Kidney (tissue), 14 donors: ENCODE data around the gene GGCX. TPM values are rescaled to one million over a fixed set of nuclear protein-coding genes. Genes with fewer than 3 reads are reported as not detected.

Source experiments
- DNase-seq, 5 donors: peaks; one replicate each; pipeline ENCODE4 v3.0.0-alpha.2; 2013 to 2020
- FAIRE-seq: peaks from 2 replicates; lab custom pipeline; 2012; peaks lifted over from hg19 to GRCh38; lab: Jason Lieb, UNC
- H3K27ac ChIP-seq, 2 donors: one replicate each; pipeline ENCODE4 v1.7.0; 2013; ENCODE audit warnings: low read depth in 2 of 2, low read length in 2 of 2, inconsistent platforms in 1 of 2
- H3K27me3 ChIP-seq: one replicate; pipeline ENCODE4 v1.7.1; 2013; ENCODE audit warnings: low read length, inconsistent platforms; ENCODE audit not compliant: control insufficient read depth, insufficient read depth
- H3K36me3 ChIP-seq, 3 donors: one replicate each; pipeline versions ENCODE4 v1.7.0 to v1.7.1; 2013; ENCODE audit warnings: low read length in 3 of 3, control low read depth in 1 of 3, inconsistent platforms in 1 of 3; ENCODE audit not compliant: insufficient read depth in 3 of 3, control insufficient read depth in 2 of 3
- H3K4me1 ChIP-seq, 3 donors: one replicate each; pipeline versions ENCODE4 v1.7.0 to v1.7.1; 2013; ENCODE audit warnings: low read length in 3 of 3, inconsistent platforms in 1 of 3, low read depth in 1 of 3; ENCODE audit not compliant: control insufficient read depth in 2 of 3, insufficient read depth in 2 of 3
- H3K4me3 ChIP-seq, 3 donors: one replicate each; pipeline versions ENCODE4 v1.7.0 to v1.8.1; 2013; ENCODE audit warnings: low read length in 3 of 3, control low read depth in 1 of 3, inconsistent platforms in 1 of 3
- H3K9ac ChIP-seq, 3 donors: one replicate each; pipeline versions ENCODE4 v1.7.0 to v1.7.1; 2013; ENCODE audit warnings: low read length in 3 of 3, control low read depth in 1 of 3, inconsistent platforms in 1 of 3
- H3K9me3 ChIP-seq, 3 donors: one replicate each; pipeline versions ENCODE4 v1.7.0 to v1.7.1; 2013; ENCODE audit warnings: low read length in 3 of 3, control low read depth in 1 of 3, inconsistent platforms in 1 of 3; ENCODE audit not compliant: control insufficient read depth in 2 of 3, insufficient read depth in 1 of 3
- CTCF ChIP-seq: IDR thresholded peaks from 3 replicates; pipeline ENCODE4 v1.5.1; 2012; ENCODE audit warnings: mild to moderate bottlenecking, moderate library complexity, borderline replicate concordance; ENCODE audit not compliant: insufficient read depth; ENCODE audit errors: extremely low read depth
- intact Hi-C: fragments of 100-400 bp; cut with DNase I; formaldehyde crosslinking; loops from one replicate; pipeline ENCODE4 v1.11.1; 2022
- polyA plus RNA-seq: library from polyadenylated mRNA; stranded (reverse); fragments of 350-450 nt; fragmentation: Illumina TruSeq; extraction: RNeasy Lipid Tissue Mini Kit (QIAGEN cat#74804); gene quantifications from one replicate; pipeline ENCODE4 v1.2.3, GENCODE V29; 2014; ENCODE audit warnings: low read depth, low replicate concordance; ENCODE audit not compliant: insufficient read depth
- total RNA-seq: library from RNA; stranded (reverse); fragmentation: NEBNext Ultra II Directional; extraction: Animal tissue kit (Norgen Biotek cat#: 25700); gene quantifications from one replicate; pipeline ENCODE4 v1.2.1, GENCODE V29; 2021
- donor health status: control.
- donor health status: control.
- donor health status: control.
- donor health status: control.
- donor health status: control.
- donor health status: DM: yes; HTN: yes; CAD: no.
- donor health status: Normal renal cell carcinoma (clear cell type).

The GGCX gene
- total and polyA plus RNA-seq, 2 donors from 2014 or later: 27.8 to 50.7 TPM

DNA sequence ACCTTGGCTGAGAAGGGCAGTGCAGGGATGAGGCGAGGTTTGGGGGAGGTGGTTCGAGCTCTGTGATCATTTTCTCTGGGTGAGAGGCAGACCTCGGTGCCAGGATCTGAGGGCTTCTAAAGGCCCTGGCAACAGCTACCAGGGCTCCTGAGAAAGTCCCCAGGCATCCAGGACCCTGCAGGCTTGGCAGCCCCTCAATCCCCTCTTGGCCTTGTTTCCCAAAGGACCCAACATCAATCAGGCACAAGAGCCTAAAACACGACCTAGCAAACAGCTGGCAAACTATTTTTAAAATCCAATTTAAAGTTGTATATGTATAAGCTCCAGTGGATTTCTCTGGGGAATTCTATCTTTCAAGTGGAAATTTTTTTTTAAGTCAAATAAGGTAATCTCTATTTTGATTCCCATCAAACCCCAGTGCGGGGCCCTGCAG, 37.4 kb downstream of the GGCX start:
- Histone ChIP-seq H3K4me3 (no peak overlapping the region), H3K4me1 (peaks cover 0 to 11% (median 0%) of the 10 kb centered on the region in 3 donors), H3K9me3 (no peaks in the 10 kb centered on the region), H3K9ac (no peak overlapping the region), H3K36me3 (no peaks in the 10 kb centered on the region), H3K27ac (peak overlapping the region in 1 of 2 donors; percentile 41), H3K27me3 (no peaks in the 10 kb centered on the region)
- TF ChIP-seq CTCF: no peak
- intact Hi-C loops: no loop called here
- no peak for FAIRE-seq
- DNase-seq: no peak

DNA sequence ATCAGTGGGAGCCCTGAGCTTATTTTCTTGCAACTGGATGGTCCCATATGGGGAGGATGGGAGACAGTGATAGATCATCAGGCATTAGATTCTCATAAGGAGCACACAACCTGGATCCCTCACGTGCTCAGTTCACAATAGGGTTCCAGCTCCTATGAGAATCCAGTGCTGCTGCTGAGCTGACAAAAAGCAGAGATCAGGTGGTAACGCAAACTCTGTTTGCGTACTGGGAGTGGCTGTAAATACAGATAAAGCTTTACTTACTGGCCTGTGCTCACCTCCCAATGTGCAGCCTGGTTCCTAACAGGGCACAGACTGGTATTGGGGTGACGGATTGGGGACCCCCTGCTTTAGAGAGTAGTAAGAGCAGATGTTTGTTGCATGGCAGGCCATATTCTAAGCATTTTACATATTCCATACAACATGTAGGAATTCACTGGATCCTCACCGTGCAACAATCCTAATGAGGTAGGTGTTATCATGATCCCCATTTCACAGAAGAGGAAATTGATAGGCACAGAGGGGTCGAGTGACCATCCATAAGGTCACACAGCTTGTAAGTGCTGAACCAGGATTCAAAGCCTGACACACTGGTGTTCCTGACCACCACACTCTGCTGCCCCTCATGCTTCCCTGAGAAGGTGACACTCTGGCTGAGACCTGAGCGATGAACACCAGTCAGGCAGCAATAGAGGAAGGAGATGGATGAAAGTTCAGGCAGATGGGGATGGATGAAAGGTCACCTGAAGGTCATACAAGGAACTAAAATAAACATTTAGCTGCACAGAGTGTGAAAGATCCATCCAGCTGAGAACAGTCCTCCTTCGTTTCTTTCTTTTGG, 38.0 kb downstream of the GGCX start:
- intact Hi-C loops: no loop called here
- no peaks in the 10 kb centered on the region for H3K27me3 ChIP-seq
- no peak for TF ChIP-seq CTCF
- H3K4me3 ChIP-seq: no peak overlapping the region
- H3K4me1 ChIP-seq: peaks cover 0 to 11% (median 0%) of the 10 kb centered on the region in 3 donors
- H3K9ac ChIP-seq: no peak overlapping the region
- H3K27ac ChIP-seq: peak overlapping the region in 1 of 2 donors; percentile 41
- no peak for DNase-seq
- H3K9me3 ChIP-seq: no peaks in the 10 kb centered on the region
- no peaks in the 10 kb centered on the region for H3K36me3 ChIP-seq
- no peak for FAIRE-seq

DNA sequence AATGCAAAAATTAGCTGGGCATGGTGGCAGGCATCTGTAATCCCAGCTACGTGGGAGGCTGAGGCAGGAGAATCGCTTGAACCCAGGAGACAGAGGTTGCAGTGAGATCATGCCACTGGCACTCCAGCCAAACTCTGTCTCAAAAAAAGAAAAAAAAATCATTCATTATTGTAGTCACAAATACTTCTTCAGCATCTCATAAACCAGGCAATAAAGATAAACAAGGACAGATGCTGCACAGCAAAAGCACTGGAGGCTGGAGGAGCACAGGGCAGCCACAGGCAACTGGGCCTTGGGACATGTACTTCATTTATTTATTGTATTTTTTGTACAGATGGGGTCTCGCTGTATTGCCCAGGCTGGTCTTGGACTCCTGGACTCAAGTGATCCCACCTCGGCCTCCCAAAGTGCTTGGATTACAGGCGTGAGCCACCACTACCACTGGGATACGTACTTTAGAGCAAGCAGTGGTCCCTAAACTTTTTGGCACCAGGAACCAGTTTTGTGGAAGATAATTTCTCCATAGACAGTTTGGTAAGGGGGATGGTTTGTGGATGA, 39.1 kb downstream of the GGCX start:
- no peaks in the 10 kb centered on the region for H3K27me3 ChIP-seq
- DNase-seq: no peak

More for the DNA sequence above, 39.1 kb downstream of the GGCX start:
- TF ChIP-seq CTCF: no peak
- Histone ChIP-seq H3K36me3 (no peaks in the 10 kb centered on the region), H3K4me1 (peaks cover 0 to 11% (median 0%) of the 10 kb centered on the region in 3 donors), H3K4me3 (no peak overlapping the region), H3K9ac (no peak overlapping the region), H3K9me3 (no peaks in the 10 kb centered on the region), H3K27ac (no peak overlapping the region)
- intact Hi-C loops: no loop called here
- no peak for FAIRE-seq
